Keratinocyte (primary cell): ENCODE measurements around the gene POLDIP2.

Experiments used
- CTCF ChIP-seq, 3 experiments: IDR thresholded peaks in 1 of 3; conservative IDR thresholded peaks in 1 of 3; optimal IDR thresholded peaks in 1 of 3; 2 replicates in 2 of 3; 3 replicates in 1 of 3; pipeline versions ENCODE3 to v1.5.1; 2011; ENCODE audit warnings: low read length in 3 of 3, mild to moderate bottlenecking in 3 of 3, moderate library complexity in 2 of 3, control low read depth in 1 of 3, inconsistent platforms in 1 of 3; ENCODE audit not compliant: insufficient read depth in 2 of 3; ENCODE audit errors: extremely low read depth in 1 of 3
- EZH2 ChIP-seq: IDR thresholded peaks from one replicate; pipeline ENCODE4 v1.6.1; 2012; ENCODE audit warnings: inconsistent platforms, mild to moderate bottlenecking, low read length, moderate library complexity

DNA sequence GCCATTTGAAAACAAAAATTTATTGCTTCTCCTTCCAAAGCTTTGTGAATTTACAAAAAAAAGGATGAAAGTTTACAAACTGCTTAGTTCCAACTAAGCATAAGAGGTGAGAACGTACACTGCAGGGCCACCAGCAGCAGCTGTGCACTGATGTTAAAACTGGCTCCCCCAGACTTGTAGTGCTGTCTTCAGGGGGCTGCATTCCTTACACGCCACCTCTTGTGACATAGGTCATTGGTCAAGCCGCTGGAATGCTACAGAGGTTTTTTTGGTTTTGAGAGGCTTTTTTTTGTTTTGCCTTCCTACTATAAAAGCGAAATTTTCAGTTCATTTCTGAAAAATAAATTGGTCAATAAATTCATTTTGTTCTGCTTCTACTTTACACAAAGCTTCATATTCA lies 29.0 kb downstream of the POLDIP2 start:
- TF ChIP-seq CTCF (optimal IDR thresholded peaks at IDR 0.05 in 1 of 3, IDR thresholded peaks at IDR 0.05 in 1 of 3, conservative IDR thresholded peaks at IDR 0.05 in 1 of 3; ENCODE audit: extremely low read depth in 1 of 3, insufficient read depth in 2 of 3, low read length in 3 of 3) = no peak
- TF ChIP-seq EZH2 = no peak
